Measurements from ENCODE around the gene PARD3.

Gene PARD3

GRCh38 chr10:34467364-34467763 lies 347.7 kb downstream of the PARD3 start:
- Histone ChIP-seq H3K4me1 (ENCODE audit: control extremely low read depth in 1 of 4, control insufficient read depth in 4 of 4, insufficient read depth in 4 of 4, low read length in 3 of 4) (no peaks in the 10 kb centered on the region), H3K27ac (ENCODE audit: insufficient read depth in 1 of 2, low read depth in 1 of 2, low read length in 2 of 2, poor library complexity in 1 of 2, severe bottlenecking in 2 of 2) (no peak overlapping the region), H3K36me3 (ENCODE audit: control insufficient read depth in 4 of 4, insufficient read depth in 4 of 4, low read length in 3 of 4) (no peaks in the 10 kb centered on the region), H3K4me3 (ENCODE audit: control insufficient read depth in 1 of 7, extremely low read depth in 1 of 7, insufficient read depth in 4 of 7, low read depth in 2 of 7, low read length in 6 of 7) (no peak overlapping the region), H3K9me3 (ENCODE audit: control extremely low read depth in 1 of 5, control insufficient read depth in 4 of 5, insufficient read depth in 2 of 5, low read depth in 1 of 5, low read length in 4 of 5) (no peaks in the 10 kb centered on the region), H3K27me3 (replicated peaks in 2 of 5; ENCODE audit: control insufficient read depth in 4 of 5, insufficient read depth in 5 of 5, low read length in 4 of 5) (no peaks in the 10 kb centered on the region)
- no peak for DNase-seq
- 97% methylated on average over 2 of the region's 3 CpGs for WGBS (ENCODE audit: insufficient coverage)
- ChIA-PET CTCF (no interaction called here), POLR2A (interaction anchor here (0.8 kb wide), 1 partner anchor 429 kb away, joined by 4 read pairs; no protein-coding TSS in a partner anchor)

GRCh38 chr10:34465678-34466077 lies 349.4 kb downstream of the PARD3 start:
- no peaks in the 10 kb centered on the region for H3K27me3 ChIP-seq (replicated peaks in 2 of 5; ENCODE audit: control insufficient read depth in 4 of 5, insufficient read depth in 5 of 5, low read length in 4 of 5)
- DNase-seq = no peak
- no peaks in the 10 kb centered on the region for H3K4me1 ChIP-seq (ENCODE audit: control extremely low read depth in 1 of 4, control insufficient read depth in 4 of 4, insufficient read depth in 4 of 4, low read length in 3 of 4)
- no peak overlapping the region for H3K4me3 ChIP-seq (ENCODE audit: control insufficient read depth in 1 of 7, extremely low read depth in 1 of 7, insufficient read depth in 4 of 7, low read depth in 2 of 7, low read length in 6 of 7)
- H3K27ac ChIP-seq (ENCODE audit: insufficient read depth in 1 of 2, low read depth in 1 of 2, low read length in 2 of 2, poor library complexity in 1 of 2, severe bottlenecking in 2 of 2) = no peak overlapping the region
- 90% methylated on average over 1 of the region's 3 CpGs for WGBS (ENCODE audit: insufficient coverage)
- no peaks in the 10 kb centered on the region for H3K9me3 ChIP-seq (ENCODE audit: control extremely low read depth in 1 of 5, control insufficient read depth in 4 of 5, insufficient read depth in 2 of 5, low read depth in 1 of 5, low read length in 4 of 5)
- ChIA-PET CTCF (no interaction called here), POLR2A (no interaction called here)
- H3K36me3 ChIP-seq (ENCODE audit: control insufficient read depth in 4 of 4, insufficient read depth in 4 of 4, low read length in 3 of 4) = no peaks in the 10 kb centered on the region

DNA sequence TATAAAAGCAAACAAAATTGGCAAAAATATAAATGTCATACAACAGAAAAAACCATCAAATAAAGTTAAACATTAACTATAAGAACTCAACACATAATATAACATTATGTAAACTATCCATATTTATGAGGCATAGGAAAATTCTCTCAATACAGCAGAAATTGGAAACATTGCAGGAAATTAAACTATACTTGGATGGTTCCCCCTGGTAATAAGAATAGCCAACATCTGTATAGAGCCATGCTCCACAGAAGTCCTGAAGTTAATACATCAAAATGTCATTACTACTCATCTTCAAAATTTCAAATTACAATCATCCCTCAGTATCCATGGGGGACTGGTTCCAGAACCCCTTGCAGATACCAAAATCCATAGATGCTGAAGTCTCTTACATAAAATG lies 350.5 kb downstream of the PARD3 start:
- CTCF ChIA-PET = no interaction called here

DNA sequence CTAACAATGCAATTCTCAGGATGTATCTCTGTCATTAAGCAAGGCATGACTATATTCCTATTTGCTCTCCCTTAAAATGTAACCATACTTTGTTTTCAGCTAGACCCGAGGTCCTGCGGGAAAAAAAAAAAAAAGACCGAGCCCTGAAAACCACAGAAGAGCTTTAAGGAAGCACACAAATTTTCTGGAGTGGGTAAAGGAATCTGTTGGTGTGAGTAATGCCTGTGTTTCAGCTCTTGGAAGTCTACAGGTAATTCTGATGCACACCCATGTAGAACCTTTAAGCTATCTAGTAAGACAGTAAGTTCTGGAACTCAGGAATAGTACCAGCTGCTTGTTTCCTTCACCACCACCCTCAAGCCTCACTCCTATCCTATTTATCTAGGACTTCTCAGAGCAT lies 351.1 kb downstream of the PARD3 start:
- no peak overlapping the region for H3K27ac ChIP-seq (ENCODE audit: insufficient read depth in 1 of 2, low read depth in 1 of 2, low read length in 2 of 2, poor library complexity in 1 of 2, severe bottlenecking in 2 of 2)
- no peaks in the 10 kb centered on the region for H3K9me3 ChIP-seq (ENCODE audit: control extremely low read depth in 1 of 5, control insufficient read depth in 4 of 5, insufficient read depth in 2 of 5, low read depth in 1 of 5, low read length in 4 of 5)
- H3K27me3 ChIP-seq (replicated peaks in 2 of 5; ENCODE audit: control insufficient read depth in 4 of 5, insufficient read depth in 5 of 5, low read length in 4 of 5) = no peaks in the 10 kb centered on the region
- WGBS (ENCODE audit: insufficient coverage) = no CpG with 5 or more reads among the region's 3 CpGs
- ChIA-PET POLR2A (interaction anchor here (0.6 to 0.7 kb wide), 2 partner anchors 249 to 409 kb away, joined by 3 read pairs; no protein-coding TSS in a partner anchor), CTCF (no interaction called here)
- no peak for DNase-seq
- H3K36me3 ChIP-seq (ENCODE audit: control insufficient read depth in 4 of 4, insufficient read depth in 4 of 4, low read length in 3 of 4) = no peaks in the 10 kb centered on the region
- no peaks in the 10 kb centered on the region for H3K4me1 ChIP-seq (ENCODE audit: control extremely low read depth in 1 of 4, control insufficient read depth in 4 of 4, insufficient read depth in 4 of 4, low read length in 3 of 4)
- no peak overlapping the region for H3K4me3 ChIP-seq (ENCODE audit: control insufficient read depth in 1 of 7, extremely low read depth in 1 of 7, insufficient read depth in 4 of 7, low read depth in 2 of 7, low read length in 6 of 7)

More for the DNA sequence above, 350.5 kb downstream of the PARD3 start:
- POLR2A ChIA-PET = interaction anchor here (0.6 kb wide), 1 partner anchor 248 kb away, joined by 3 read pairs; no protein-coding TSS in a partner anchor
- no peaks in the 10 kb centered on the region for H3K36me3 ChIP-seq (ENCODE audit: control insufficient read depth in 4 of 4, insufficient read depth in 4 of 4, low read length in 3 of 4)
- no peaks in the 10 kb centered on the region for H3K9me3 ChIP-seq (ENCODE audit: control extremely low read depth in 1 of 5, control insufficient read depth in 4 of 5, insufficient read depth in 2 of 5, low read depth in 1 of 5, low read length in 4 of 5)
- H3K27me3 ChIP-seq (replicated peaks in 2 of 5; ENCODE audit: control insufficient read depth in 4 of 5, insufficient read depth in 5 of 5, low read length in 4 of 5) = no peaks in the 10 kb centered on the region
- DNase-seq = no peak
- no peak overlapping the region for H3K27ac ChIP-seq (ENCODE audit: insufficient read depth in 1 of 2, low read depth in 1 of 2, low read length in 2 of 2, poor library complexity in 1 of 2, severe bottlenecking in 2 of 2)
- no peaks in the 10 kb centered on the region for H3K4me1 ChIP-seq (ENCODE audit: control extremely low read depth in 1 of 4, control insufficient read depth in 4 of 4, insufficient read depth in 4 of 4, low read length in 3 of 4)
- H3K4me3 ChIP-seq (ENCODE audit: control insufficient read depth in 1 of 7, extremely low read depth in 1 of 7, insufficient read depth in 4 of 7, low read depth in 2 of 7, low read length in 6 of 7) = no peak overlapping the region

- ChIA-PET POLR2A (no interaction called here), CTCF (no interaction called here)
- Histone ChIP-seq H3K27ac (ENCODE audit: insufficient read depth in 1 of 2, low read depth in 1 of 2, low read length in 2 of 2, poor library complexity in 1 of 2, severe bottlenecking in 2 of 2) (no peak overlapping the region), H3K27me3 (replicated peaks in 2 of 5; ENCODE audit: control insufficient read depth in 4 of 5, insufficient read depth in 5 of 5, low read length in 4 of 5) (no peaks in the 10 kb centered on the region), H3K4me3 (ENCODE audit: control insufficient read depth in 1 of 7, extremely low read depth in 1 of 7, insufficient read depth in 4 of 7, low read depth in 2 of 7, low read length in 6 of 7) (no peak overlapping the region), H3K36me3 (ENCODE audit: control insufficient read depth in 4 of 4, insufficient read depth in 4 of 4, low read length in 3 of 4) (no peaks in the 10 kb centered on the region), H3K4me1 (ENCODE audit: control extremely low read depth in 1 of 4, control insufficient read depth in 4 of 4, insufficient read depth in 4 of 4, low read length in 3 of 4) (no peaks in the 10 kb centered on the region), H3K9me3 (ENCODE audit: control extremely low read depth in 1 of 5, control insufficient read depth in 4 of 5, insufficient read depth in 2 of 5, low read depth in 1 of 5, low read length in 4 of 5) (no peaks in the 10 kb centered on the region)
- WGBS (ENCODE audit: insufficient coverage) = 100% methylated on average over 1 of the region's 1 CpG
- DNase-seq = no peak
These were observed 352.1 kb downstream of the PARD3 start for GRCh38 chr10:34462993-34463392.

DNA sequence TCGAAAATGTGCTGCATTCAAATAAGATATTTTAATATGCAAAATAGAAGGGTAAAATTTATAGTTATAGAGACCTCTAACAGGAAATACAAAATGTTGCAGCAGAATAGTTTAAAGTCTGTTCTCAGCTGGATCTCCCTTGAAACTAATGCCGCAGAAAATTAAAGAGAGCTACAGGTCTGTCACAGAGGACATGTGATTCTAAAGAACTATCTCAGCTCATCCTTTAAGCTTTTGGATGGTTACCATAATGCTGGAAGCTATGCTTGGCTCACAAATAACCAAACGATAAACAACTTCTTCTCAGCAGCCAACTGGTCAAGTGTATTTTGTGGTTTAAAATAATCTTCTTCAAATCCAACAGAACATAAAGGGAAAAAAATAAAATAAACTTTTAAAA lies 353.0 kb downstream of the PARD3 start:
- Histone ChIP-seq H3K4me1 (ENCODE audit: control extremely low read depth in 1 of 4, control insufficient read depth in 4 of 4, insufficient read depth in 4 of 4, low read length in 3 of 4) (no peaks in the 10 kb centered on the region), H3K9me3 (ENCODE audit: control extremely low read depth in 1 of 5, control insufficient read depth in 4 of 5, insufficient read depth in 2 of 5, low read depth in 1 of 5, low read length in 4 of 5) (no peaks in the 10 kb centered on the region), H3K36me3 (ENCODE audit: control insufficient read depth in 4 of 4, insufficient read depth in 4 of 4, low read length in 3 of 4) (no peaks in the 10 kb centered on the region), H3K27me3 (replicated peaks in 2 of 5; ENCODE audit: control insufficient read depth in 4 of 5, insufficient read depth in 5 of 5, low read length in 4 of 5) (no peaks in the 10 kb centered on the region), H3K4me3 (ENCODE audit: control insufficient read depth in 1 of 7, extremely low read depth in 1 of 7, insufficient read depth in 4 of 7, low read depth in 2 of 7, low read length in 6 of 7) (no peak overlapping the region), H3K27ac (ENCODE audit: insufficient read depth in 1 of 2, low read depth in 1 of 2, low read length in 2 of 2, poor library complexity in 1 of 2, severe bottlenecking in 2 of 2) (no peak overlapping the region)
- ChIA-PET POLR2A (no interaction called here), CTCF (no interaction called here)
- WGBS (ENCODE audit: insufficient coverage) = 100% methylated on average over 1 of the region's 3 CpGs
- no peak for DNase-seq

GRCh38 chr10:34454590-34455261 lies 360.4 kb downstream of the PARD3 start:
- no peak overlapping the region for H3K27ac ChIP-seq (ENCODE audit: insufficient read depth in 1 of 2, low read depth in 1 of 2, low read length in 2 of 2, poor library complexity in 1 of 2, severe bottlenecking in 2 of 2)
- no peak overlapping the region for H3K4me3 ChIP-seq (ENCODE audit: control insufficient read depth in 1 of 7, extremely low read depth in 1 of 7, insufficient read depth in 4 of 7, low read depth in 2 of 7, low read length in 6 of 7)
- no peaks in the 10 kb centered on the region for H3K4me1 ChIP-seq (ENCODE audit: control extremely low read depth in 1 of 4, control insufficient read depth in 4 of 4, insufficient read depth in 4 of 4, low read length in 3 of 4)
- no peak for DNase-seq
- POLR2A ChIA-PET = no interaction called here
- CTCF ChIA-PET = no interaction called here
- WGBS (ENCODE audit: insufficient coverage) = 88% methylated on average over 5 of the region's 6 CpGs
- H3K27me3 ChIP-seq (replicated peaks in 2 of 5; ENCODE audit: control insufficient read depth in 4 of 5, insufficient read depth in 5 of 5, low read length in 4 of 5) = no peaks in the 10 kb centered on the region
- H3K36me3 ChIP-seq (ENCODE audit: control insufficient read depth in 4 of 4, insufficient read depth in 4 of 4, low read length in 3 of 4) = no peaks in the 10 kb centered on the region
- no peaks in the 10 kb centered on the region for H3K9me3 ChIP-seq (ENCODE audit: control extremely low read depth in 1 of 5, control insufficient read depth in 4 of 5, insufficient read depth in 2 of 5, low read depth in 1 of 5, low read length in 4 of 5)
